GM18951 (cell line): ENCODE data around the gene NCOA6.

Experiments
- POLR2A ChIP-seq: IDR thresholded peaks from 4 replicates; pipeline ENCODE4 v1.6.1; 2011; ENCODE audit warnings: mild to moderate bottlenecking; ENCODE audit not compliant: insufficient read length, insufficient read depth; ENCODE audit errors: extremely low read depth
- in situ Hi-C: fragments of 300-500 bp; cut with MboI; formaldehyde crosslinking; loops from one replicate; pipeline ENCODE4 v1.12.0; 2022; ENCODE audit warnings: low sequenced_read_pairs, mixed read lengths, inconsistent platforms; ENCODE audit not compliant: unreplicated experiment

The NCOA6 gene

DNA sequence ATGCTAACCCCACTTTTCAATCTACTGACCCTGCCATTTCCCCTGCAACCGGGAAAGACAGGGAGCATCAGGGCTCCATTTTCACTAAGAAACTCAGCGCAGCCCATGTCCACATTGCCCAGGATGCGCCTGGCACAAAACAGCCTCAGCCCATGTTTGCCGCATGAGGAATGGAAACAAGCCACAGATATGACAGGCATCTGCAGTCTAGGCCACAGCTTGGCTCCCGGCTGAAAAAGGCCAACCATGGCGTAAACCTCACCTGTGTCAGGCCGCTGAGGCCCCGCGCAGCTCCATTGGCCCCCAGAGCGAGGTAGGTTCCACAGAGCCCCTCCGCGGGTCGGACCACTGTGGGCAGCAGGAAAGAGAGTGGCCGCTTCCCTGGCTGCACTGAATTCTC, 25.5 kb upstream of the NCOA6 start:
- in situ Hi-C loops = no loop called here

DNA sequence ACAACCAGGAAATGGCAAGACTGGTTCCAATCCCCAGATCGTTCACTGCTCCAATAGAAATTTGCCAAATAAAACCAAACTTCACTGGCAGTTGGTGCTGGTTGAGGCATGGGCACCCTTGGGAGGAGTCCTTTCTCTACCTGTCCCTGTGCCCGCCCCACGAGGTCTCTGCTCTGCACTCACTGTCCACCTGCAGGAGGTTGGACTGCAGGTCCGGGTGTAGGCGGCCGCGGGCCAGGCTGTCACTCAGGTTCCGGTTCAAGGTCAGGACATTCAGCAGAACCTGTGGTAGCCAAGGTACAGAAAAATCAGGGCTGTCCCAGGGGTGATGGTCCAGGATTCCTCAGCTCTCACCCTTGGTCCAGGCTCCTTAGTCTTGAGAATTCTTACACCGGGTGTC, 24.3 kb upstream of the NCOA6 start:
- in situ Hi-C loops = loop anchor here (25.0 kb wide), 1 partner anchor 363 kb away; no protein-coding TSS in a partner anchor
- no peak for TF ChIP-seq POLR2A

More for the DNA sequence above, 25.5 kb upstream of the NCOA6 start:
- no peak for TF ChIP-seq POLR2A

DNA sequence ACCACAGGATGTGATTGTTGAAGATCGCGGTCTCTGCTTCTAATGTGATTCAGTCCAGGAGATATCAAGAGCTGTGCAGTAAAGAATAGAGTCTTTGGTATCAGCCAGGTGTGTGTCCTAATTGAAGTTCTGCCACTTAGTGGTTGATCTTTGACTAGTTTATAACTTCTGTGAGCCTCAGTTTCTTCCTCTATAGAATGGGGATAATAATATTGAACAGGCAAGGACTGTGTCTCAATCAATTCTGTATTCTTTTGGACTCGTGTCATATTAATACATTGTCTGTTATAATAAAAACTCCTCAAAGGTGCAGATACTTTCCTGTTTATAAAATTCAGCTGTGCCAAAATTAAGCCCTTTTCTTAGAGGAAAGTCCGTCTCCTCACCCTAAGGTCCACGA, 23.1 kb upstream of the NCOA6 start:
- no peak for TF ChIP-seq POLR2A
- in situ Hi-C loops = loop anchor here (25.0 kb wide), 1 partner anchor 364 kb away; no protein-coding TSS in a partner anchor

DNA sequence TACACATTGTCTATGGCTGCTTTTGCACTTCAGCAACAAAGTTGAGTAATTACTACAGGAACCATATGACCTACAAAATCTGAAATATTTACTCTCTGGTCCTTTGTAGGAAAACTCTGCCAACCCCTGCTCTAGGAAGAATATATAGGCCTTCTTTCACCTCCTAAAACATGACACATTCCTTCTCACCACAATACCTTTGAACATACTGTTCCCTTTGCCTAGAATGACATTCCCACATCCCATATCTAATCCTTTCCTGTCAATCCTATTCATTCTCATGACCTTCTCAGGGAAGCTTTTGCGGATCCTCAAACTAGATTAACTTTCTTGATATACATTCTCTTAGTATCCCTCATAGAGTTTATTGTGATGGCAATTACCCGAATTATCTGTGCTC, 18.0 kb upstream of the NCOA6 start:
- in situ Hi-C loops = loop anchor here (25.0 kb wide), 1 partner anchor 369 kb away; no protein-coding TSS in a partner anchor
- TF ChIP-seq POLR2A = no peak

DNA sequence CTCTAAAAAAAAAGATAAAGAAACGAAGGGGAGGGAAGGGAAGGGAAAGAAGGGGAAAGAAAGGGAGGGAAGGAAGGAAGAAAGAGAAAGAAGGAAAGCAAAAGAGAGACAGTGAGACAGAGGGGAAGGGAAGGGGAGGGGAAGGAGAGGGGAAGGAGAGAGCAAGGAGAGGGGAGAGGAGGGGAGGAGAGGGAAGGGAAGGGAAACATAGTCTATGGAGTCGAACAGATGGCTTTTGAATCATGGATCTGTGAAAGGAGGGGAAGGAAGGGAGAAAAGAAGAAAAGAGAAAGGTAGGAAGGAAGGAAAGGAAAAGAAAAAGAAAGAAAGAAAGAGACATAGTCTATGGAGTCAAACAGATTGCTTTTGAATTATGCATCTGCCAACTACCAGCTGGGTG, 16.7 kb upstream of the NCOA6 start:
- no peak for TF ChIP-seq POLR2A
- in situ Hi-C loops = loop anchor here (25.0 kb wide), 1 partner anchor 370 kb away; no protein-coding TSS in a partner anchor

DNA sequence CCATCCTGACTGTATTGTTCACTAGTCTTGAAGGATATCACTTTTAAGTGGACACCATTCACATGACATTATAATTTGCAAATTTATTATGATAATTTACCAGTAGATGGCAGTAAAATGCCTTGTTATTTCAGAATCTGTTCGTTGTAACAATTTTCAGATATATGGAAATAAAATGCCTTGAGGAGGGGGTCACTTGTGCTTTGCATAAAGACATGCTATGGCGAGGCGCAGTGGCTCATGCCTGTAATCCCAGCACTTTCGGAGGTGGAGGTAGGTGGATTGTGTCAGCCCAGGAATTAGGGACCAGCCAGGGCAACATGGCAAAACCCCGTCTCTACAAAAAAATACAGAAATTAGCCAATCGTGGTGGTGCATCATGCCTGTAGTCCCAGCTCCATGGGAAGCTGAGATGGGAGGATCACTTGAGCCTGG, 9.0 kb upstream of the NCOA6 start:
- TF ChIP-seq POLR2A = no peak
- in situ Hi-C loops = loop anchor here (25.0 kb wide), 1 partner anchor 378 kb away; no protein-coding TSS in a partner anchor

DNA sequence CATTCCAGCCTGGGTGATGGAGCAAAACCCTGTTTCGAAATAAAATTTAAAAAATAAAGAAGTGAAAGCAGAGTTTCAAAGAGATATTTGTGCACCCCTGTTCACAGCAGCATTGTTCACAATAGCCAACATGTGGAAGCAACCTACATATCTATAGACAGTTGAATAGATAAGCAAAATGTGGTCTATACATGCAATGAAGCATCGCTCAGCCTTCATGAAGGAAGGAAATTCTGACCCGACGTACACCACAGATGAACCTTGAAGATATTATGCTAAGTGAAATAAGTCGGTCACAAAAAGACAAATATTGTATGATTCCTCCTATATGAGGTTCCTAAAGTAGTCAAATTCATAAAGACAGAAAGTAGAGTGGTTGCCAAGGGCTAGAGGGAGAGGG, 6.5 kb upstream of the NCOA6 start:
- no peak for TF ChIP-seq POLR2A
- in situ Hi-C loops = loop anchor here (25.0 kb wide), 1 partner anchor 380 kb away; no protein-coding TSS in a partner anchor

DNA sequence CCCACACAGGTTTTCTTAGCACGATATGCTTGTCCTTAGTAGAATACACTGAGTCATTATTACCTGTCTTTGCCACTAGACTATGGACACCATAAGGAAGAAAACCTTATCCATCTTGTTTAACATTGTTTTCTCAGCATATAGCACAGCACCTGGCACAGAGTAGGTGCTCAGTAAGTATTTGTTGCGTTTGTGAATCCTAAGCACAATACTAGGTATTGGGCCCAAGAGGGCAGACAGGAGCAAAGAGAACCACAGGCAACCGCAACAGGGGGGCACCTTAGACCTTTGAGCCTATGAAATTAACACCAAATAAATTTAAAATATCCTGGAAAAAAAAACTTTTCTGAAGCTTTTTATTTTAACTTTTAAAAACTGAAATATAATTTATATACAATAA, 3.7 kb upstream of the NCOA6 start:
- in situ Hi-C loops = loop anchor here (25.0 kb wide), 1 partner anchor 383 kb away; no protein-coding TSS in a partner anchor
- no peak for TF ChIP-seq POLR2A

DNA sequence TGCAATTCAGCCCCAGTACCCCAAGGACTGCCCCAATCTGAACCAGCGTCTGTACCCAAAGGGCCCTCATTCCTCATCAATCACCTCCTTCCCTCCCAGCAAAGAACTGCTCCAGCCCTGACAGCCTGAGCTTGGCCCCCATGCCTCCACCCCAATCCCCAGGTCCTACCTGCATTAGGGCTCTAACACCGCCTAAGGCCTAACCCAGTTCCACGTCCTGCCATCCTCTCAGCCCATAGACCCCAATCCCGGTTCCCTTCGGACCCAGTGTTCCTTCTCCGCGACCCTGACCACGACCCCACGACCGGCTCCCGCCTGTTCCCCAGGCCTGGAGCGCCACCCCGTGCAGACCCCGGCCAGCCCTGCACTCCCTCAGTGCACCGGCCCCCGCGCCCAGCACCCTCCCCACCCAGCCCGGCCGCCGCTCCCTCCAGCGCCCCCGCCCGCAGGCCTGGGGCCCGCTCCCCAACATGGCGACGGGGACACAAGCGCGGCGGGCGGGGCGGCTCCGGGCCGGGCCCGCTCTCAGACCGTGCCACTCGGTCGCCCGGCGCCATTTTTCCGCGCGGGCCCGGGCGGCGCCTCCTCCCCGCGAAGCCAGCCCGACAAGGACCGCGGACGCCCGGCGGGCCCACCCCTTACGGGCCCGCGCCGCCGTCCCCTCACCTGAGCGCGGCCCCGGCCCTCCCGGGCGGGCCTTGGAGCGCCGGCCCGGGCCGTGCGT, 483 bp downstream of the NCOA6 start:
- TF ChIP-seq POLR2A = no peak
- in situ Hi-C loops = loop anchor here (25.0 kb wide), 1 partner anchor 387 kb away; no protein-coding TSS in a partner anchor

DNA sequence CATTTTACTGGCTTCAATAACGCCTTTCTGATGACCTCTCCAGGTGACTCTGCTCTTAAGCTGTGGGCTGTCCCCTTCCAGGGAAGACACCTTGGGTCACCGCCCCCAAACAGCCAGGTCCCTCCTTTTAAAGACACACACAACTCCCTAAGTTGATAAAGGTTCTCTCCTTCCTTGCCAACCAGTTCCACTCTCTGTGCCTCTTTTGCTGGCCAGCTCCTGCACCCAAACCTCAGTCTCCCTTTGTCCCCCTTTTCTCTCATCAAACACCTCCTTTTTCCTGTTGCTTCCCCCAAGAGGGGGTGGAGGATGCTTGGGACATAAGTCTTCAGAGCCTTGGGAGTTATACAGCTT, 1.0 kb downstream of the NCOA6 start:
- TF ChIP-seq POLR2A = no peak

DNA sequence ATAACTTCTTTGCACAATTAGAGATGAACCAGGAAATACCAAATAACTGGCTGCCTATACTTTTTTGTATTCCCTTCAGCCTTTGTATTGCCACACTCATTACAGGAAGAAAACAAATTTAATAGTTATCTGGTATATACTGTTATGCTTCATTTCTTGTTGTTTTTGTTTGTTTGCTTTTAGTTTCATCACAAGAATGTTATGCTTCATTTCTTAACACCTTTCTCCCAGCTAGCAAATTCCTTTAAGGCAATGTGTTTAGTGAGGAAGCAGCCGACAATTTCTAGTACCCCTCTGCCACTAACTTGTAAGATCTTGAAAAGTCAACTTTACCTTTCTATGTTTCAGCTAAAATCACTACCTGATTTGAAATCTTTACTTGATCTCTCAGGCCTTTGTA, 1.4 kb downstream of the NCOA6 start:
- in situ Hi-C loops = no loop called here
- TF ChIP-seq POLR2A = no peak

More for the DNA sequence above, 1.0 kb downstream of the NCOA6 start:
- in situ Hi-C loops = no loop called here

DNA sequence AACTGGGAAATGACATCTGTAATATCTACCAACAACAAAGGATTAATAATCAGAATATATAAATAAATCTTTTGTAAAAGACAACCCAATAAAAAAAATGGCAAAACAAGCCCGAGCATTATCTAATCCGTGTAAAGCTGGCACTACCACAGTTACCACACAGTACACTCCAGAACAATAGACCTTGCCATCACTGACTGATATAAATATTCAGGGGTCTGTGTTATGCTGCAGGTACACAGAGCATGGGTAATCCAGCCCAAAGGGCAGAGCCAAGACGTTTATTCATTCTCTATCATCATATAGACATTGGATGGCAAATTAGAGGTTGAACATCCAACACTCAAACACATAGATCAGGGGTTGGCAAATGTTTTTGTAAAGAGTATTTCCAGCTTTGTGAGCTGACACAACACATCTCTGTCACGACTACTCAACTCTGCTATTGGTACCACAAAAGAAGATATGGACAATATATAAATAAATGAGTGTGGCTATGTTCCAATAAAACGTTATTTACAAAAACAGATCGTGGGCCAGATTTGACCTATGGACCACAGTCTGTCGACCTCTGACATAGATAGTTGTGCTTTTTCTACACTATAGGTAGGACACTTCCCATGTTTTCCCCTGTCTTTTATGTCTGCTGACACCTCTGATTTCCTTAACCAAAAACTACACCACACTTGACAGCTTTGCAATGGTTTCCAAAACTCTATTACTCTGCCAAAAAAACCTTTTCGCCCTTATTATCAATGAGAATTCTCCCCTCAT, 4.5 kb downstream of the NCOA6 start:
- no peak for TF ChIP-seq POLR2A
- in situ Hi-C loops = no loop called here

DNA sequence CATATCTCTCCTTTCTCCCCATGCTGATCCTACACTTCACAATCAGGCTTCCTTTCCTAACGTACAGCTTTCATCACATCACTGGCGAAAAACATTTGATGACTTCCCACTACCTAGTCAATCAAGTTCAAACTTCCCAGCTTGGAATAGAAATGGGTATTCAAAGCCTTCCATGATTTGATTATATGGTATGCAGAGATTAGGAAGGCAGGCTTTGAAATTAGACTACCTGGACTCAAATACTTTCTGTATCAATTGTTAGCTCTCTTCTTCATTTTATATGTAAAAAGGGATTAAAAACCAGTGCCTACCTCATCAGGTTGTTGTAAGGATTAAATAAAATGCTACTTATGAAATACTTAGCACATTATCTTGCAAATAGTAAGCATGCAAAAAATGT, 7.7 kb downstream of the NCOA6 start:
- TF ChIP-seq POLR2A = no peak
- in situ Hi-C loops = no loop called here
